Epidermal melanocyte (primary cell): ENCODE results near the gene OR5A2.
"Not testable (repeated sequence)": the region's sequence is repeated elsewhere in the genome, so short reads cannot be mapped to it uniquely, and the experiment has no call there.

Experiments
- DNase-seq: peaks from one replicate; pipeline ENCODE4 v3.0.0; 2011; ENCODE audit warnings: low spot score; ENCODE audit not compliant: insufficient read length

The OR5A2 gene

GRCh38 chr11:59394186-59394585, 32.0 kb downstream of the OR5A2 start:
- DNase-seq = no peak

GRCh38 chr11:59380263-59381059, 45.8 kb downstream of the OR5A2 start:
- no peak for DNase-seq

GRCh38 chr11:59372324-59372723, 53.9 kb downstream of the OR5A2 start:
- DNase-seq = not testable (repeated sequence)

DNA sequence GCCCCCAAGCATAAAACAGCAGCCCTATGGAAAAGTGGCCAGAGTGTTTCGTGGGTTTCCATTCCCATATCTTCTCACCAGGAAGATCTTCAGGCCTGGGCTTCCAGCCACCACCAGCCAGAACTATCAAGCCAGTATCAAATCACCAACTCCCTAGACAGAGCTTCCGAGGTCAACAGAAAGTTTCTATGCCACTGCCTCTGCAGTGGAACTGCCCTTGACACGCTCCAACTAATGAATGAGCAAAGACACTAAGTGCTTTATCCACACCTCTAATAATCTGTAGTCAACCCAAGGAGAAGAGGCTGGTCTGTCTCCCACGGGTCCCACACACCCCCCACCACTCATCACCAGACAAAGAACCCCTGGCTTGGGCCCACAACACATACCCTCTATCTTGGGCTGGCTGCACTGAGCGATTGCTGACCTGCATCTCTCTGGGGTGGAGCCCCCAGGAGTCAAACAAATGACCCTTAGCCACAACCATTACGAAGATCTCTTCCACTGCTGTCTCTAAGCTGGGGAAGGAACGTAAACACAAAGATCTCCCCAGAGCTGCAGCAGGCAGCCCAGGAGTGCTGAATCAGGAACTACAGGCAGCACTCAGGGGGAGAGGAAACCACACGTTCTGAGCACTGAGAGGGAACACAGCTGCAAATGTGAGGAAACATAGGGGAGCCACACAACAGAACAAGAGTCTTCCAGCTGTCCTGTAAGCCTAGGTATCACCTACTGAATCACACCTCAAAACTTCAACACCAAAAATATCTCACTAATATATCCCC, 57.8 kb downstream of the OR5A2 start:
- DNase-seq = no peak
